Naive thymus-derived CD4-positive, alpha-beta T cell (primary cell): ENCODE results near the gene BCAT1. TPM values are rescaled to one million over a fixed set of nuclear protein-coding genes. Genes with fewer than 3 reads are reported as not detected.

Source experiments
- ATAC-seq: fragments of 150-1000 bp; cut with Tn5 transposase; 2 replicates; pipeline ENCODE4 v1.10.0; 2021; ENCODE audit warnings: mild to moderate bottlenecking, moderate library complexity
- CTCF ChIA-PET: fragments of 350-600 bp; sonication (Branson Sonifier 250); formaldehyde crosslinking; loops from one replicate; lab custom pipeline; 2021; ENCODE audit warnings: antibody characterized with exemption; lab: Charles Lee
- POLR2A ChIA-PET: fragments of 350-600 bp; sonication (Branson Sonifier 250); formaldehyde crosslinking; loops from one replicate; lab custom pipeline; 2021; ENCODE audit warnings: antibody characterized with exemption, inconsistent platforms; lab: Charles Lee
- DNase-seq, 9 donors: peaks; one replicate each; pipeline versions ENCODE4 v3.0.0 to v3.0.0-alpha.2; 2020 to 2022; ENCODE audit warnings: mixed read lengths in 1 of 9
- H3K27ac ChIP-seq: one replicate; pipeline ENCODE4 v1.7.0; 2013; ENCODE audit warnings: mild to moderate bottlenecking, low read depth, low read length, moderate library complexity
- H3K27me3 ChIP-seq, 2 donors: one replicate each; pipeline ENCODE4 v1.7.0; 2013; ENCODE audit warnings: low read length in 2 of 2, mild to moderate bottlenecking in 2 of 2, moderate library complexity in 2 of 2; ENCODE audit not compliant: control insufficient read depth in 2 of 2, insufficient read depth in 2 of 2
- H3K36me3 ChIP-seq, 3 experiments: 1 replicate in 2 of 3; 2 replicates in 1 of 3; pipeline ENCODE4 v1.7.0; 2013; ENCODE audit warnings: low read length in 3 of 3, mild to moderate bottlenecking in 3 of 3, moderate library complexity in 1 of 3; ENCODE audit not compliant: insufficient read depth in 3 of 3, control insufficient read depth in 2 of 3
- H3K4me1 ChIP-seq, 2 donors: one replicate each; pipeline ENCODE4 v1.7.0; 2013; ENCODE audit warnings: low read length in 2 of 2, mild to moderate bottlenecking in 2 of 2, moderate library complexity in 1 of 2; ENCODE audit not compliant: control insufficient read depth in 2 of 2, insufficient read depth in 2 of 2
- H3K4me3 ChIP-seq: 2 replicates; pipeline ENCODE4 v1.7.0; 2013; ENCODE audit warnings: mild to moderate bottlenecking, low read length
- H3K9me3 ChIP-seq, 3 experiments: 1 replicate in 2 of 3; 2 replicates in 1 of 3; pipeline ENCODE4 v1.7.0; 2013; ENCODE audit warnings: low read length in 3 of 3; ENCODE audit not compliant: control insufficient read depth in 2 of 3
- H3K27ac Mint-ChIP-seq, 9 donors: one replicate each; pipeline ENCODE4 v1.8.0; 2020 to 2022; ENCODE audit warnings: mixed read lengths in 9 of 9, mild to moderate bottlenecking in 8 of 9, moderate library complexity in 5 of 9, inconsistent platforms in 2 of 9
- H3K27me3 Mint-ChIP-seq, 5 donors: one replicate each; pipeline ENCODE4 v1.8.0; 2021 to 2022; ENCODE audit warnings: mixed read lengths in 5 of 5, mild to moderate bottlenecking in 1 of 5
- H3K36me3 Mint-ChIP-seq, 5 donors: one replicate each; pipeline ENCODE4 v1.8.0; 2020 to 2022; ENCODE audit warnings: mixed read lengths in 5 of 5, mild to moderate bottlenecking in 3 of 5, inconsistent platforms in 1 of 5
- H3K4me1 Mint-ChIP-seq, 7 donors: one replicate each; pipeline ENCODE4 v1.8.0; 2020 to 2022; ENCODE audit warnings: mixed read lengths in 7 of 7, mild to moderate bottlenecking in 3 of 7, inconsistent platforms in 1 of 7
- H3K4me3 Mint-ChIP-seq, 10 donors: one replicate each; pipeline ENCODE4 v1.8.0; 2020 to 2022; ENCODE audit warnings: mild to moderate bottlenecking in 10 of 10, mixed read lengths in 10 of 10, moderate library complexity in 6 of 10, inconsistent platforms in 2 of 10
- H3K9me3 Mint-ChIP-seq, 11 donors: one replicate each; pipeline ENCODE4 v1.8.0; 2020 to 2022; ENCODE audit warnings: mixed read lengths in 11 of 11, mild to moderate bottlenecking in 4 of 11, inconsistent platforms in 1 of 11, moderate library complexity in 1 of 11
- intact Hi-C, 2 donors: fragments of 100-400 bp; cut with micrococcal nuclease; formaldehyde crosslinking; loops; one replicate each; pipeline ENCODE4 v1.15.1; 2023
- polyA plus RNA-seq, 2 donors: library from polyadenylated mRNA; unstranded; fragments of 300-500 nt; fragmentation: Illumina TruSeq; gene quantifications; one replicate each; pipeline ENCODE4 v1.2.3, GENCODE V29; 2021
- total RNA-seq, 6 experiments: library from RNA in 5 of 6; stranded (reverse) in 5 of 6; gene quantifications; 1 replicate in 5 of 6; 2 replicates in 1 of 6; pipeline ENCODE4 v1.2.3 and lab custom pipeline; 2021 to 2026

Gene BCAT1
- total and polyA plus RNA-seq, 7 experiments from 2014 or later: 0.70 to 29.3 (median 1.1) TPM

- peaks cover 0 to 9% (median 5%) of the 10 kb centered on the region in 11 donors for H3K9me3 Mint-ChIP-seq
- peaks cover 0 to 4% (median 0%) of the 10 kb centered on the region in 3 experiments for H3K9me3 ChIP-seq
- H3K36me3 ChIP-seq: no peaks in the 10 kb centered on the region
- ChIA-PET CTCF (no interaction called here), POLR2A (no interaction called here)
- H3K27ac ChIP-seq: no peak overlapping the region
- intact Hi-C loops: no loop called here
- H3K4me1 ChIP-seq: no peaks in the 10 kb centered on the region
- peaks cover 0 to 1% (median 0%) of the 10 kb centered on the region in 5 donors for H3K36me3 Mint-ChIP-seq
- no peak overlapping the region for H3K27ac Mint-ChIP-seq
- DNase-seq: no peak
- peaks cover 2 to 11% (median 6%) of the 10 kb centered on the region in 5 donors for H3K27me3 Mint-ChIP-seq
- no peaks in the 10 kb centered on the region for H3K27me3 ChIP-seq
- H3K4me1 Mint-ChIP-seq: peaks cover 0 to 3% (median 0%) of the 10 kb centered on the region in 7 donors
- no peak for ATAC-seq
- no peak overlapping the region for H3K4me3 Mint-ChIP-seq
- no peak overlapping the region for H3K4me3 ChIP-seq
Measured at GRCh38 chr12:24977711-24978110, 28.8 kb upstream of the BCAT1 start.

GRCh38 chr12:24977060-24977459, 28.2 kb upstream of the BCAT1 start:
- H3K36me3 ChIP-seq: no peaks in the 10 kb centered on the region
- no peaks in the 10 kb centered on the region for H3K9me3 ChIP-seq
- H3K36me3 Mint-ChIP-seq: peaks cover 0 to 1% (median 0%) of the 10 kb centered on the region in 5 donors
- POLR2A ChIA-PET: no interaction called here
- intact Hi-C loops: no loop called here
- no peak overlapping the region for H3K4me3 ChIP-seq
- no peak overlapping the region for H3K27ac ChIP-seq
- no peaks in the 10 kb centered on the region for H3K27me3 ChIP-seq
- H3K9me3 Mint-ChIP-seq: peaks cover 0 to 4% (median 0%) of the 10 kb centered on the region in 11 donors
- peak; percentile 31 for ATAC-seq
- H3K4me1 Mint-ChIP-seq: peaks cover 0 to 3% (median 0%) of the 10 kb centered on the region in 7 donors
- DNase-seq: no peak
- no peaks in the 10 kb centered on the region for H3K4me1 ChIP-seq
- H3K27ac Mint-ChIP-seq: no peak overlapping the region
- no peak overlapping the region for H3K4me3 Mint-ChIP-seq
- H3K27me3 Mint-ChIP-seq: peaks cover 2 to 11% (median 6%) of the 10 kb centered on the region in 5 donors
- CTCF ChIA-PET: no interaction called here

GRCh38 chr12:24975425-24975824, 26.5 kb upstream of the BCAT1 start:
- no peak overlapping the region for H3K27ac ChIP-seq
- H3K4me1 Mint-ChIP-seq: peaks cover 0 to 3% (median 0%) of the 10 kb centered on the region in 7 donors
- H3K4me3 Mint-ChIP-seq: no peak overlapping the region
- peaks cover 0 to 7% (median 0%) of the 10 kb centered on the region in 11 donors for H3K9me3 Mint-ChIP-seq
- H3K4me3 ChIP-seq: no peak overlapping the region
- DNase-seq (no peak), ATAC-seq (no peak)
- CTCF ChIA-PET: interaction anchor here (0.6 kb wide), 1 partner anchor 154 kb away, joined by 3 read pairs; no protein-coding TSS in a partner anchor
- no peaks in the 10 kb centered on the region for H3K27me3 ChIP-seq
- peaks cover 0 to 1% (median 0%) of the 10 kb centered on the region in 5 donors for H3K36me3 Mint-ChIP-seq
- no peak overlapping the region for H3K27ac Mint-ChIP-seq
- H3K9me3 ChIP-seq: no peaks in the 10 kb centered on the region
- H3K4me1 ChIP-seq: no peaks in the 10 kb centered on the region
- intact Hi-C loops: no loop called here
- POLR2A ChIA-PET: no interaction called here
- H3K27me3 Mint-ChIP-seq: peaks cover 2 to 11% (median 9%) of the 10 kb centered on the region in 5 donors
- H3K36me3 ChIP-seq: no peaks in the 10 kb centered on the region

GRCh38 chr12:24974216-24974615, 25.3 kb upstream of the BCAT1 start:
- Histone ChIP-seq H3K36me3 (no peaks in the 10 kb centered on the region), H3K9me3 (no peaks in the 10 kb centered on the region), H3K27ac (no peak overlapping the region), H3K27me3 (no peaks in the 10 kb centered on the region), H3K4me3 (no peak overlapping the region), H3K4me1 (no peaks in the 10 kb centered on the region)
- Mint-ChIP-seq H3K27ac (no peak overlapping the region), H3K4me3 (no peak overlapping the region), H3K9me3 (peaks cover 0 to 7% (median 0%) of the 10 kb centered on the region in 11 donors), H3K36me3 (peaks cover 0 to 1% (median 0%) of the 10 kb centered on the region in 5 donors), H3K4me1 (peaks cover 0 to 2% (median 0%) of the 10 kb centered on the region in 7 donors), H3K27me3 (peaks cover 2 to 11% (median 9%) of the 10 kb centered on the region in 5 donors)
- intact Hi-C loops: no loop called here
- POLR2A ChIA-PET: no interaction called here
- CTCF ChIA-PET: no interaction called here
- ATAC-seq: no peak
- DNase-seq: no peak

- Mint-ChIP-seq H3K4me3 (no peak overlapping the region), H3K4me1 (peaks cover 0 to 1% (median 0%) of the 10 kb centered on the region in 7 donors), H3K27ac (no peak overlapping the region), H3K9me3 (peaks cover 0 to 9% (median 0%) of the 10 kb centered on the region in 11 donors), H3K27me3 (peaks cover 2 to 11% (median 9%) of the 10 kb centered on the region in 5 donors), H3K36me3 (peaks cover 0 to 1% (median 0%) of the 10 kb centered on the region in 5 donors)
- ATAC-seq (no peak), DNase-seq (no peak)
- intact Hi-C loops: no loop called here
- Histone ChIP-seq H3K4me3 (no peak overlapping the region), H3K36me3 (no peaks in the 10 kb centered on the region), H3K27ac (no peak overlapping the region), H3K9me3 (no peaks in the 10 kb centered on the region), H3K4me1 (no peaks in the 10 kb centered on the region), H3K27me3 (no peaks in the 10 kb centered on the region)
- POLR2A ChIA-PET: interaction anchor here (0.5 kb wide), 1 partner anchor 100 kb away, joined by 3 read pairs; no protein-coding TSS in a partner anchor
- CTCF ChIA-PET: interaction anchor here (0.9 kb wide), 1 partner anchor 158 kb away, joined by 4 read pairs; no protein-coding TSS in a partner anchor
Measured at GRCh38 chr12:24972078-24972477, 23.2 kb upstream of the BCAT1 start.

GRCh38 chr12:24970177-24970576, 21.3 kb upstream of the BCAT1 start:
- CTCF ChIA-PET: no interaction called here
- Mint-ChIP-seq H3K36me3 (peaks cover 0 to 1% (median 0%) of the 10 kb centered on the region in 5 donors), H3K4me1 (no peaks in the 10 kb centered on the region), H3K27me3 (peaks cover under 1 to 5% (median 3%) of the 10 kb centered on the region in 5 donors), H3K27ac (no peak overlapping the region), H3K4me3 (no peak overlapping the region), H3K9me3 (peaks cover 0 to 10% (median 3%) of the 10 kb centered on the region in 11 donors)
- Histone ChIP-seq H3K27me3 (no peaks in the 10 kb centered on the region), H3K4me1 (no peaks in the 10 kb centered on the region), H3K9me3 (no peaks in the 10 kb centered on the region), H3K36me3 (no peaks in the 10 kb centered on the region), H3K4me3 (no peak overlapping the region), H3K27ac (no peak overlapping the region)
- no peak for DNase-seq
- no peak for ATAC-seq
- POLR2A ChIA-PET: no interaction called here
- intact Hi-C loops: no loop called here
